Osteoblast (primary cell): ENCODE measurements around the gene NPAS3. TPM values are rescaled to one million over a fixed set of nuclear protein-coding genes. Genes with fewer than 3 reads are reported as not detected.

Experiments used
- DNase-seq: peaks from one replicate; pipeline ENCODE4 v3.0.0; 2011; ENCODE audit warnings: low spot score, mixed read lengths; ENCODE audit not compliant: insufficient read length; ENCODE audit errors: missing footprints
- H2AFZ ChIP-seq: 2 replicates; pipeline ENCODE4 v1.6.0; 2011; ENCODE audit warnings: mild to moderate bottlenecking, low read length
- H3K27ac ChIP-seq: 2 replicates; pipeline ENCODE4 v1.5.1; 2011; ENCODE audit warnings: mild to moderate bottlenecking, low read depth, low read length, moderate library complexity
- H3K27me3 ChIP-seq: 2 replicates; pipeline ENCODE4 v1.6.0; 2012; ENCODE audit warnings: mild to moderate bottlenecking, control low read depth, inconsistent platforms, low read length, moderate library complexity; ENCODE audit not compliant: insufficient read depth
- H3K36me3 ChIP-seq: 2 replicates; pipeline ENCODE4 v1.5.1; 2011; ENCODE audit warnings: mild to moderate bottlenecking, low read length, control low read depth, moderate library complexity; ENCODE audit not compliant: insufficient read depth
- H3K4me1 ChIP-seq: 2 replicates; pipeline ENCODE4 v1.5.1; 2011; ENCODE audit warnings: mild to moderate bottlenecking, low read length, control low read depth, moderate library complexity; ENCODE audit not compliant: insufficient read depth
- H3K4me2 ChIP-seq: 2 replicates; pipeline ENCODE4 v1.6.0; 2011; ENCODE audit warnings: mild to moderate bottlenecking, low read length; ENCODE audit not compliant: insufficient read depth
- H3K4me3 ChIP-seq: fragments of 200-600 bp; sonication (generic); 3 replicates; pipeline ENCODE4 v1.5.1; 2012; ENCODE audit warnings: mild to moderate bottlenecking, low read length, inconsistent platforms; ENCODE audit not compliant: insufficient read depth
- H3K79me2 ChIP-seq: 2 replicates; pipeline ENCODE4 v1.6.0; 2012; ENCODE audit warnings: mild to moderate bottlenecking, low read length, control low read depth, inconsistent platforms; ENCODE audit not compliant: insufficient read depth
- H3K9me3 ChIP-seq: 2 replicates; pipeline ENCODE4 v1.5.1; 2011; ENCODE audit warnings: low read depth, low read length, control low read depth
- H4K20me1 ChIP-seq: 2 replicates; pipeline ENCODE4 v1.6.0; 2012; ENCODE audit warnings: mild to moderate bottlenecking, low read length, control low read depth; ENCODE audit not compliant: insufficient read depth
- CTCF ChIP-seq: IDR thresholded peaks from 2 replicates; pipeline ENCODE4 v1.5.1; 2011; ENCODE audit warnings: mild to moderate bottlenecking, low read depth, low read length, moderate library complexity; ENCODE audit errors: extremely low read depth
- total RNA-seq: library from RNA; depleted of rRNA; stranded (reverse); fragments of >200 nt; gene quantifications from 2 replicates; pipeline ENCODE4 v1.2.3, GENCODE V29; 2012

NPAS3 gene
- total RNA-seq, 1 donor, result 0.72 TPM

- TF ChIP-seq CTCF, result no peak
- Histone ChIP-seq H3K27me3 (no peaks in the 10 kb centered on the region), H3K27ac (no peak overlapping the region)
These were observed 431.3 kb downstream of the NPAS3 start for GRCh38 chr14:33369972-33370371.

GRCh38 chr14:33370426-33370825 lies 431.7 kb downstream of the NPAS3 start:
- no peak overlapping the region for H3K27ac ChIP-seq
- no peak for DNase-seq
- H3K4me3 ChIP-seq, result no peak overlapping the region
- no peaks in the 10 kb centered on the region for H3K9me3 ChIP-seq
- no peak for TF ChIP-seq CTCF
- H3K27me3 ChIP-seq, result no peaks in the 10 kb centered on the region
- no peak overlapping the region for H3K4me2 ChIP-seq
- no peaks in the 10 kb centered on the region for H3K4me1 ChIP-seq
- H2AFZ ChIP-seq, result no peak overlapping the region
- H4K20me1 ChIP-seq, result no peaks in the 10 kb centered on the region
- H3K79me2 ChIP-seq, result no peaks in the 10 kb centered on the region
- H3K36me3 ChIP-seq, result no peaks in the 10 kb centered on the region

More at GRCh38 chr14:33369972-33370371, 431.3 kb downstream of the NPAS3 start:
- Histone ChIP-seq H3K4me3 (no peak overlapping the region), H3K79me2 (no peaks in the 10 kb centered on the region), H4K20me1 (no peaks in the 10 kb centered on the region), H3K4me1 (no peaks in the 10 kb centered on the region), H3K36me3 (no peaks in the 10 kb centered on the region), H3K4me2 (no peak overlapping the region), H2AFZ (no peak overlapping the region), H3K9me3 (no peaks in the 10 kb centered on the region)
- no peak for DNase-seq

- Histone ChIP-seq H3K36me3 (no peaks in the 10 kb centered on the region), H3K4me1 (no peaks in the 10 kb centered on the region), H3K4me2 (no peak overlapping the region), H3K9me3 (no peaks in the 10 kb centered on the region), H3K4me3 (no peak overlapping the region), H3K27me3 (no peaks in the 10 kb centered on the region), H2AFZ (no peak overlapping the region), H4K20me1 (no peaks in the 10 kb centered on the region), H3K79me2 (no peaks in the 10 kb centered on the region), H3K27ac (no peak overlapping the region)
- DNase-seq, result no peak
- no peak for TF ChIP-seq CTCF
These were observed 436.5 kb downstream of the NPAS3 start for GRCh38 chr14:33375196-33375595.

DNA sequence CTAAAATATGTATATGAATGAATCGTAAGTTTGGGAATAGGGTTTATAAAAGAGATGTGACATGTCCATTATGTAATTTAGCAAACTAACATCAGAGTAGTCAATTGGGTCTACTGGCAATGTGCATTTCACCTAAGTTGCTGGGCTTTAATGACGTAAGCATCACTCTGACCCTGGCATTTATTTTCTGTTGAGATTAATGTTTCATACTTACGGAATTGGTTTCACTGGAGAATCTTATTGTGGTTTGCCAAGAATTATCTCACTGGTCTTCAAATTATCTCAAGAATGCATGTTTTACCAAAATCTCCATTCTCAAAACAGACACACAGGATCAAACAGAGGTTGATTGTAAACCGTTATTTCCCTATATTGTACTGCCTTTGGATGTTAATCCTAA lies 437.1 kb downstream of the NPAS3 start:
- no peaks in the 10 kb centered on the region for H3K79me2 ChIP-seq
- DNase-seq, result no peak
- no peaks in the 10 kb centered on the region for H4K20me1 ChIP-seq
- H3K4me3 ChIP-seq, result no peak overlapping the region
- no peaks in the 10 kb centered on the region for H3K36me3 ChIP-seq
- H3K9me3 ChIP-seq, result no peaks in the 10 kb centered on the region
- no peak overlapping the region for H2AFZ ChIP-seq
- H3K4me2 ChIP-seq, result no peak overlapping the region
- no peak for TF ChIP-seq CTCF
- H3K27me3 ChIP-seq, result no peaks in the 10 kb centered on the region
- H3K27ac ChIP-seq, result no peak overlapping the region
- no peaks in the 10 kb centered on the region for H3K4me1 ChIP-seq
